GM12872 (cell line): Measurements from ENCODE around the gene METTL3.
A peak's percentile ranks its signal among the peaks of the same experiment; 100 is the strongest.

ENCODE experiments used
- TF ChIP-seq, protein P1 (sequence below): IDR thresholded peaks from 3 replicates; pipeline ENCODE4 v1.5.1; 2011; ENCODE audit warnings: low read depth, mild to moderate bottlenecking, low read length, moderate library complexity; ENCODE audit not compliant: insufficient read depth

Gene METTL3

DNA sequence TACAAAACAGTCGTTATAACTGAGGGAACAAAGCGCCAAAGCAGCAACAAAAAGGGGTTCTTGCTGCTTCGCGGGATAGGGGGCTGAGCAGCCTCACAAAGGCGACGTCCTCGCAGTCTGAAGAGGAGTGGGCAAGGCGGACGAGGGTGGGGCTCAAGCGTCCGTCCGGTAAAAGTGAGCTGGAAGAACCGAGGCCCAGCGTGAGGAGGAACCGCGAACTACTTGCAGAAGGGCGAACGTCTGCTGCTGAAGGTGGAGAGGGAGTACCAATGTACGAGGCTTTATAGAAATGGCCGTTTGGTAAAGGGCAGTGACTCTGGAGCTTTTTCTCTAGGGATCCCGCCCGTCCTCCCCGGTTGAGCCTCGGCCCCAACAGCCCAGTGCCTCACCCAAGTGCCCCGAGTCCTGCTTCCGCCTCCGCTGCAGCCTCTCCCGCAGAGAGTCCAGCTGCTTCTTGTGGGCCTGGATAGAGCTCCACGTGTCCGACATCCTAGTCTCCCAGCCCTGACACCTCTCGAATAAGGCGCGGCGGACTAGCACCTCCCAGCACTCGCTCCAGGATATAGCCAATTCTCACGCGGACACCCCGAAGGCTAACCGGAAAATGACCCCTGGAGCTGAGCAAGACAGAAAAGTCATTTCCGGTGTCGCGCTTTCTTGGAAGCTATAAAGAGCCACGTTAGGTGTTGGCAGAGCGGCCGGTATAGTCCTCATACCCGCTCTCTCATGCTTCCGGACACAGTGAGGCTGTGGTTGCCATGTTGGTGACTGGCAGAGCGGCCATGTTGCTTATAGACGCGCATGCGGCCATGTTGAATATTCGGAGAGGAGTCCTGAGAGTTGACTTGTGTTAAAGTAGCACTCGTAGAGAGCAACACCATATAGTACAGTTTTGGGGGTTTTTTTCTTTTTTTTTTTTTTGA is at the start of gene METTL3:
TSS of gene METTL3 (minus strand) at position 606 of the 923 bp plus-strand sequence. CDS start at position 489, 117 bp downstream.
- TF ChIP-seq, protein P1, sequence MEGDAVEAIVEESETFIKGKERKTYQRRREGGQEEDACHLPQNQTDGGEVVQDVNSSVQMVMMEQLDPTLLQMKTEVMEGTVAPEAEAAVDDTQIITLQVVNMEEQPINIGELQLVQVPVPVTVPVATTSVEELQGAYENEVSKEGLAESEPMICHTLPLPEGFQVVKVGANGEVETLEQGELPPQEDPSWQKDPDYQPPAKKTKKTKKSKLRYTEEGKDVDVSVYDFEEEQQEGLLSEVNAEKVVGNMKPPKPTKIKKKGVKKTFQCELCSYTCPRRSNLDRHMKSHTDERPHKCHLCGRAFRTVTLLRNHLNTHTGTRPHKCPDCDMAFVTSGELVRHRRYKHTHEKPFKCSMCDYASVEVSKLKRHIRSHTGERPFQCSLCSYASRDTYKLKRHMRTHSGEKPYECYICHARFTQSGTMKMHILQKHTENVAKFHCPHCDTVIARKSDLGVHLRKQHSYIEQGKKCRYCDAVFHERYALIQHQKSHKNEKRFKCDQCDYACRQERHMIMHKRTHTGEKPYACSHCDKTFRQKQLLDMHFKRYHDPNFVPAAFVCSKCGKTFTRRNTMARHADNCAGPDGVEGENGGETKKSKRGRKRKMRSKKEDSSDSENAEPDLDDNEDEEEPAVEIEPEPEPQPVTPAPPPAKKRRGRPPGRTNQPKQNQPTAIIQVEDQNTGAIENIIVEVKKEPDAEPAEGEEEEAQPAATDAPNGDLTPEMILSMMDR = no peak

DNA sequence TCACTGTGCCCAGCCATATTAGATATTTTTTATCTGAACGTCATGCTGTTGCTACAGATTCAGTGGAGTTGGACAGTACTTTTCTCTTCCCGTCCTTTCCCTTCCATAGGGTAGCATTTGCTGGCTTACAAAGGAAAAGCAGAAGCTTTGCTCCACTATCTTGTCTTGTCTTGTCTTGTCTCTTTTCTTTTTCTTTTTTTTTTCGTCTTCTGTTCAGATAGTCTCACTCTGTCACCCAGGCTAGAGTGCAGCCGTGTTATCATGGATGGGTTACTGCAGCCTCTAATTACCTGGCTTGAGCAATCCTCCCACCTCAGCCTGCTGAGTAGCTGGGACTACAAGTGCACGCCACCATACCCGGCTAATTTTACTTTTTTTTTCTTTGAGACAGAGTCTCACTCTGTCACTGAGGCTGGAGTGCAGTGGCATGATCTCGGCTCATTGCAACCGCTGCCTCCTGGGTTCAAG is 47.6 kb upstream of the METTL3 start:
- TF ChIP-seq, protein P1 = no peak

DNA sequence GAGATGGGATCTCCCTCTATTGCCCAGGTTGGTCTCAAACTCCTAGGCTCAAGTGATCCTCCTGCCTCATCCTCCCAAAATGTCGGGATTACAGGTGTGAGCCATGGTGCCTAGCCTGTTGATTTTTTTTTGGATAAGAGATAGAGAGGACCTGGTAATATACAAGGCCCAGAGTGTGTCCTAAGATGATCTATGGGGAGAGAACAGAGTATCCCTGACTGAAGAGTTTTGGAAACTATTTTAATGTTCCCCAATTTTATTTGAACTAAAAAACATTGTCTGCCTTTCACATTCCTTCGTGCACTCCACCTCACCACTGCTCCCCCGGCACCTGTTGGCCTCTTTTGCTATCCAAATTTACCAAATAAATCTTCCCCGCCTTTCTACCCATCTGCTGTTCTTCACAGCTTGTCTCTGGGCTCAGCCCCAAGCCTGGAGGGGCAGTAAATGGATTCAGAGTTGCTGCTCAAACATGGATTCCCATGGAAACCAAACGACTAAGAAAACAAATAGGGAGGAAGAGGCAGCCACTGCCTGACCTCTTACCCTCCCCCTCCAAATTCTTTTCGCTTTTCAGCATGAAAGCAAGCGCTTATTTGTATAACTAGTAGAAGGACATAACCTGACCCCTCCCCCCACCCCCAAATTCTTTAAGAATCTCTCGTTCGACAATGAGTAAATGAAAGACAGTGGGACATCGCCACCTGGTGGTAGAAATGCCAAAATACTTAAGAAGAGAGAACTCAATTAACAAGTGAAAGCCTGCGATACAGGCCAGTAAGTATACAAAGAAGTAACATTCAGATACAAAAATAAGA is 46.2 kb upstream of the METTL3 start:
- TF ChIP-seq, protein P1 = peak; percentile 56

DNA sequence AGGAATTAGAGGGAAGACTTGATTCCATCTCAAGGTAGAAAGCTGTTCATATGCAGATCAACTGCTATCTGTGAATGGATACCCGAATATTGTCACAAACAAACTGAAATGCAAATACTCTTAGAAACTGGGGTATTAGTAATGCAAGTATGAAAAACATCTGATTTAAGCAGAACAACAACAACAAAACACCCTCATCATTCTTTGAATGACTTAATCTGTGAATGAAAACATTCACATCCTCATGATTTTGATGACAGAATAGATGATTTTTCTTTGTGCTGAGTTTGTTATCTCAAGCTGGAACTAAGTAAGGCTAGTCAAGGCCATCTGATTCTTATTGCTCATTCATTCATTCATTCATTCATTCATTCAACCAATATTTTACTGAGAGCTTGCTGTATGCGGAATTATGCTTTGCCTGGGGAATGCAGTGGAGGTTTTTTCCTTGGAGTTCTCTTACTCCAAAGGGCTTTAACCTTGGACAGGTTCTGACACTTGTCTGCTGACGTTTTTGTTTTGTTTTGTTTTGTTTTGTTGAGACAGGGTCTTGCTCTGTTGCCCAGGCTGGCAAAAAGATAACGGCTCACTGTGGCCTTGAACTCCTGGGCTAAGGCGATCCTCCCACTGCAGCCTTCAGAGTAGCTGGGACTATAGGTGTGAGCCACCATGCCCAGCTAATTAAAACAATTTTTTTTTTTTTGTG is 45.4 kb upstream of the METTL3 start:
- TF ChIP-seq, protein P1 = no peak

DNA sequence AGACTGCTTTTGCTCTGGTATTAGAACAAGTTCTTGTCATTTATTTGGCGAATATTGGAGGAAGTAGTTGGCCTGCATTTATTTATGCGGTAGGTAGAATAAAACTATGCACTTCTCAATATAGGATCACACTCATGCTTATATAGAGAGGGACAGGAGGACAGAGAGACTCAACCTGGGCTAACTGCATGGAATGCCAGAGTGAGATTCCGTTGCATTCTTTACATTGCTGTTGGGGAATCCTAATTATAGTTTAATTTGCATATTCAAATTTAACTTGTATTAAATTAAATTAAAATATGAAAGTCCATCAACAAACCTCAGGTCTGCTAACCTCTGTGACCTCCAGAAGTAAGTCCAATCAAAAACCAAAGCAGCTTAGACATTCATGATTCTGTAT is 42.1 kb upstream of the METTL3 start:
- TF ChIP-seq, protein P1 = no peak

DNA sequence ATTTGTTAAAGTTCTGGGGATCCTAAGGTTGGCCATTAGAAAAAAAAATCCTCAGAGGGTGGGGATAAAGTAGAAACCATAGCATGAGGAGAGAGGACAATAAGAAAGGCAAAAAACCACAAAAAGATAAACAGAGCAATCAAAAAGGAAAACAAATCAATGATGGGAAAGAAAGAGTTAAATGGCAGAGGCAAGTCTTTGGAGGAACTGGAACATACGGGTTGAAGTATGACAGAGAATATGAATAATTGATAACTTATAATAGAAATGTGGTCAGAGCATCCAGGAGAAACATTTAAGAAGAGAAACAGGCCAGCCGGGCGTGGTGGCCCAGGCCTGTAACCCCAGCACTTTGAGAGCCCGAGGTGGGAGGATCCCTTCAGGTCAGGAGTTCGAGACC is 32.8 kb upstream of the METTL3 start:
- TF ChIP-seq, protein P1 = no peak
